LNCAP (cell line): Measurements from ENCODE around the gene MEGF11.

Source experiments
- CTCF ChIP-seq: fragments of 450-650 bp; IDR thresholded peaks from 2 replicates; pipeline ENCODE4 v1.5.1; 2017; ENCODE audit warnings: mild to moderate bottlenecking

MEGF11 gene

DNA sequence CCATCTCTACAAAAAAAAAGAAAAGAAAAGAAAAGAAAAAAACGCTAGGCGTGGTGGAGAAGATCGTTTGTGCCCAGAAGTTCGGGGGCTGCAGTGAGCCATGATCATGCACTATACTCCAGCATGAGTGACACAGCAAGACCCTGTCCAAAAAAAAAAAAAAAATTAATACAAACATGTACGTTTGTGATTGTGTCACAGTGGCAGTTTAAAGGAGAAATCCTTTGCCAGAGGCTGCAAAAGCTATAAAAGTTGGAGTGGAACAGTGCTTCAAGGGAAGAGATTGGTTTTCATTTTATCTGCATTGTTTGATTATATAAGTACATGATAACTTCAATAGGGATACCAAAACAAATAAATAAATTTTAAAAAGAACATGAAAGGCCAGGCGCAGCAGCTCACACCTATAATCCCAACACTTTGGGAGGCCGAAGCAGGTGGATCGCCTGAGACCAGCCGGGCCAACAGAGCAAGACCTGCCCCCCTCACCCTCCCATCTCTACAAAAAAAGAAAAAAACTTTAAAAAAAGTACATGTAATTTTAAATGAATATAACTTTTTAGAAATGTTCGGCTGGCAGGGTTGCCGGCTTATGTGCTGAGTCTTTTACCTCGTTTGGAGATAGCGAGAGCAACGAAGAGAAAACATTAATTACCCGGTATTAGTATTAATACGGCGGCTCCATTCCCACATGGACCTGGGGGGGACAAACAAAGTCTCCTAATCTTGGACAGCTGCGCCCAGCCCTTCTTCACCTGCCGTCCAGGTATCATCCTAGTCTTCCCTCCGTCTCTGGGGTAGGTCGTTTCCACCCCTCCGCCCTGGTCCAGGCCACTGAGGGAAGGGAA lies 39.2 kb upstream of the MEGF11 start:
- no peak for TF ChIP-seq CTCF

DNA sequence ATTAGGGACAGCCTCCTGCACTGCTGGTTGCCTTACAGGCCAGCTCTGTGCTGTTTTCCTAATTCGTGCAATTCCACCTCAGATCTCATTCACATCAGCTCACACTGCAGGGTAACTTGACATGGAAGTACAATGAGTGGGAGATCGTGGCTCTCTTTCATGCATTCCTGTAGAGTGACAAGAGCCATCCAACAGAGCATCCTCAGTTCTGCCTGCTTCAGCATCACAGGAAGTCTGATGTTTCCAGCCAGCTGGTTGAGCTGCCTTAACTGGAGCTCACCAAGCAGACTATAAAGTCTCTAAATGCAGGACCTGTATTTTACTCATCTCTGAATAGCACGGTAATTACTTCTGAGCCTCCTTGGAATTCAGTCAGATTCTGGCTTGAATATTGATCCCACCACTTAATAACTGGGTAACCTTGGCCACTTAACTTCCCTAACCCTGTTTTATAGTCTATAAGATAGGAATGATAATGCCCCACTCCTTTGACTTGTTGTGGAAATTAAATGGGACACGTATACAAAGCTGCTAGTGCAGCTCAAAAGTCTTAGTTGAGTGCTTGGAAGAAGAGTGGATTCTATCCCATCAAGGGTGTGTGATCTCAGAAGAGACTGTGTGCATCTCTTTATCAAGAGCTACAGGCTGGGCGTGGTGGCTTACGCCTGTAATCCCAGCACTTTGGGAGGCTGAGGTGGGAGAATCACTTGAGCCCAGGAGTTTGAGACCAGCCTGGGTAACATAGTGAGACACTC lies 38.4 kb upstream of the MEGF11 start:
- no peak for TF ChIP-seq CTCF

DNA sequence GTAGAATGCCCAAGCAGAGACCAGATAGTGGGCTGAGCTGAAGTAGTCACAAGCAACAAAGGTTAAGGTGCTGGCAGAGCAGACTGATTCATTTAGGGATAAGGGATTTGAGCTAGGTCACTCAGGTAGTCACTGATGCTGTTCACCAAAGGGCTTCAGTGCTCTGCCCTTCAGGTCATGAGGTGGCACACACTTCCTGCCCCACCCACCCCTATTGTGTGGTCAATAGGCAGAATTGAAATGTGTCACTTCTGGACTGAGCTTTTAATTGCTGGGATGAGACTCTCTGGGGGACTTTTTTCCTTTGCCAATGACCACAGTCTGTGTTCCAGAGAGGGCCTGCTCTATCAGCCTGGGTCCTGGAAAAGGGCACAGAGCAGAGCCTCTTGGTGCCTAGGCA lies 37.0 kb upstream of the MEGF11 start:
- TF ChIP-seq CTCF = no peak

DNA sequence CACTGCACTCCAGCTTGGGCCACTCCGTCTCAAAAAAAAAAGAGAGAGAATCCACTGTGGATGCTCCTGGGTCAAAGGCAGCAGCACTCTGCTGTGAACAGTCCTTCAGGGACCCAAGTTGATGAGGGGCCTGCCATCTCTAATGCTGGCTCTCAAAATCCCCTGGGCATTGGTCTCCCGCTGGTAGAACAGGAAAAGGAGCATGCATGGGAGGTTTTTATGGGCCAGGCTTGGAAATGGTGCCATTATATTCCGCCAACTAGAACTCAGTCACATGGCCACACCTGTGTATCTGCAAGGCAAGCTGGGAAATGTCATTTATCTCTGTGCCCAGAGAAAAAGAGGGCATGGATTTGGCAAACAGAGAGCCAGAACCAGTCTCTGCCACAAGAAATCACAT lies 36.5 kb upstream of the MEGF11 start:
- TF ChIP-seq CTCF = no peak

DNA sequence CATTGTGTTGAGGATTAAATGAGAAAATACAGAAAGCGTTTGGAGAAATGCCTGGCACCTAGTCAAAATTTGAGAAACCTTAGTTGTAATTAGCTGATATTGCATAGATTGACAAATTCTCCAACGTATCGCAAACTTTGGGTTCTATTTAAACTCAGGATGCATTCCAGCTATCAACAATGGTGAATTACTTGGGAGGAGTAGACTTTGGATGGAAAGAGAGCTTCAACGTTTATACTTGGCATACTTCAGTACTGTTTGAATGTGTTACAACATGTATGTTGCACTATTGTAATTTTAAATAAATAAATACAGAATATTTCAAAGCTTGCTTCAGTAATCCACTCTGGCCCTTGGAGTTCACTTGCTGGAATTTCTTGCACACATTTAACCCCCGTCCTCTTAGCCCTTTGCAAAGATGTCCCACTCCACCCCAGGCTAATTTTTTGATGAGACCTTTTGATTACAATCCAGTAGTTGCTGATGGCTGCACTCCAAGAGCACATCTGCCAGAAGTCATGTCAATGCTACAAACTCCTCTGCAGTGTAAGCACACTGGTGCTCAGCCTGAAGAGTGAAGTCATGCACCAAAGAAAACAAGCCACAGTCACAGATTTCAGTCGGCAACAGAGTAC lies 35.1 kb upstream of the MEGF11 start:
- no peak for TF ChIP-seq CTCF

- no peak for TF ChIP-seq CTCF
Observed at GRCh38 chr15:66288093-66288492, 34.5 kb upstream of the MEGF11 start.

DNA sequence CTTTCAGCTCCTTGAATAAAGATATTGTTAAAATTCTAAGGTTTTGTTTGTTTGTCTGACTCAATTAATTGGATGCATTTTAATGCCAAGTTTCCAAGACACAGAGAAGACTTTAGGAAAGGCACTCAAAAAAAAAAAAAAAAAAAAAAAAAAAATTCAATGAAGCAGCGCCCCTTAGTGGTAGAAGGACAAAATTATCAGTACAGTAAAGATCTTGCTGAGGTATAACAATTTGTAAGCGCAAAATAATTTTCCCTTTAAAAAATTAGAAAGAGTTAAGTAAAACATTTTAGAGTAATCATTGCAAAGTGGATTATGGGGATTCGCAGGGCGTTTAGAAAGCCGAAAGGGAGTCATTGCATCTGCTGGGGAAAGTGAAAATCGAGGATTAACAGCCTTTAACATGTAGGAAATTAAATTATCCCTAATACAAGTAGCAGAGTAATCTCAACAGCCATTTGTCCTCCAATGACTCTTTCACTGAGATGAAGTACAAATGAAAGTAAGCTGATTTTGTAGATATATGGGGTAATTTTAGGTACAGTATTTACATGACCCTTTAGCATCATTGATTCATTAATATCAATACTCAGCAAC lies 34.0 kb upstream of the MEGF11 start:
- TF ChIP-seq CTCF = peak; percentile 47
